Measurements from ENCODE around the gene TSHZ2. TPM values are rescaled to one million over a fixed set of nuclear protein-coding genes. Genes with fewer than 3 reads are reported as not detected.

TSHZ2 gene
- polyA plus RNA-seq, 3 donors, result 1.2 to 47.5 (median 15.8) TPM

- H3K27ac ChIP-seq (ENCODE audit: low read depth, low read length), result no peak overlapping the region
- WGBS, 3 donors, result 49 to 73% (median 71%) methylated on average over 4 of the region's 4 CpGs
Observed at GRCh38 chr20:53133125-53133524, 161.0 kb downstream of the TSHZ2 start.

- WGBS, 3 donors, result 73 to 85% (median 81%) methylated on average over 4 of the region's 4 CpGs
- no peak overlapping the region for H3K27ac ChIP-seq (ENCODE audit: low read depth, low read length)
Observed at GRCh38 chr20:53133628-53134027, 161.5 kb downstream of the TSHZ2 start.

DNA sequence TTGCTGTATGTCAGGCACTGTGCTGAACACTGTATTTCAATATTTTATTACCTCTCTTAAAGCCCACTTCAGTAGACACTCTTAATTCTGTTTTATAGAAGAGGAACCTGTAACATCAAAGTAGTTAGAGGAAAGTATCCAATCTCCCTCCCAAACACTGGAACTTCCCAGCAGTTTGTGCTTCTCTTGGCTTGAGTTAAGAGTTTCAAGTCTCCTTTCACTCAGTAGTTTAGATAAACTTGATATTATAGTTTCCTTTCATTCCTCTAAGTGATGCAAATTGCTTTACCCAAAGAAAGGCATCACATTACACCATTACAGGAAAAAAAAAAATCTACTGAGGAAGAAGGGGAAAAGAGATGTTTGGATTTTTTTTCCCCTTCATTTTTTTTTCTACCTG lies 164.3 kb downstream of the TSHZ2 start:
- no peak overlapping the region for H3K27ac ChIP-seq (ENCODE audit: low read depth, low read length)

DNA sequence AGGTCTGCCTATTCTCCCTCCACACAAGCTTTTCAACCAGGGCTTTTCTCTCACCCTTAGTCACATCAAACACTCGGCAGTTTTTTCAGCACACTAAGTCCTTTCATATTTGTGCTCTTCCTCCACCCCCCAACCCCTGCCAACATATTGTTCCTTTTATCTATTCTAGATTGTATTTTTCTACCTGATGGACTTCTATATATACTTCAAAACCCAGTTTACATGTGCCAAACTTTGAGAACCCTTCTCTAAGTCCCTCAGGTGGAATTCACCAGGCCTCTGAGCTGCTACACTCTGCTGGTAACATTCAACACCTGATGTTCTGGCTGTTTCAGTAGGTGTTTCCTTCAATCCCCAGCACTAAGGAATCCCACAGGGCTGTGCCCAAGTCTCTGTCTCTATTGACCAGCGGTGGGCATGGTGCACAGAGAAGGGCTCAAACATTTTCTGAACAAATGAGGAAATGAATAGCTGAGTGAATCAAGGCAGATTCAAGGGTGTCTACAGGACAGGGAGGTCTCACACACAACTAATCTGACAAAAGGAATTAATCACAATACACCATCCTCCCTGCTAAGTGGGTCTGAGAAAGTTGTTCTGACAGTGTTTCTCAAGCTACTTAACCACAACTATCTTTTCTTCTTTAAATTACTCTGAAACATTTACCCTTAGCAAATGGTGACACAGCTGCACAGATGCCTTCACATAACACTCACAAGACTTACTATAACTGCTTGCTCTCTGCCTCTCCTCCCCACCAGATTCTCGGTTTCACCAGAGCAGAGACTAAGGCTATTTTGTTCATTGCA lies 166.5 kb downstream of the TSHZ2 start:
- no peak overlapping the region for H3K27ac ChIP-seq (ENCODE audit: low read depth, low read length)
- 61 to 92% (median 87%) methylated on average over 3 of the region's 3 CpGs for WGBS, 3 donors

DNA sequence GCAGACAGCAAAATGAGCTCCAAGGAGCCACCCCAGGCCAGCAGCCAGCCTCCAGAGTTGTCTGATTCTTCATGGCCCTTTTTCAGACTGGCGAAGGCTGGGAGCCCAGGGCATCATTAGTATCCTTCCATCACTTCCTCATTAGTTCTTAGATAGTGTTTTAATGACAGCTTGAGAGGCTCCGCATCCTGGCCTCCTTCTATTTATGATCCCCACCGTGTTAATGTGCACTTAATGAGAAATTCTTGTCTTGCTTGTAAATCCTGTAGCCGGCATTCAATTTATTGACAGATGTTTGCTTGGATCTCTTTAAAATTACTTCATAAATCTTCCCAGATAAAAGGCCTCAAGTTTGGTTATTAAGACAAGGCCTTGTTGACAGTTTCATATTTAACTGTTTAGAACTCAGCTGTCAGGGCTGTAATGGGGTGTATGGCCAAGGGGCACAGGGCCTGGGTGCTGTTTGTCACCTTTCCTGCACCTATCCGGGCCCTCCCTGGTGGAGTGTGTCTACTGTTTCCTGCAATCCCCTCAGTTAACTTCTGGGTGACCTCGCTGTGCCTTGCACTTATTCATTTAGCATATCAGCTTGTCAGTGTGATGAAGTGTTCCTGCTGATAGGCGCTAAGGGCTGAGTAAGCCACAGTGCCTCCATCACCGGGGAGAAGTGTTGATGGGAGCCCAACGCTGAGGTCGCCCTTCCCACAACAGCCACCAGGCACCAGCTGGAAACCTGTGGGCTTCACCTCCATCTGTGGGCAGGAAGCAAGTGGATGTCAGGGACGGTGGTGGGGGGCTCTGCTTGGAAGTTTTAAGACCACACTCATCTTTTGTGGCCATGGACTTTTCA lies 169.3 kb downstream of the TSHZ2 start:
- 59 to 70% (median 70%) methylated on average over 11 of the region's 11 CpGs for WGBS, 3 donors
- no peak overlapping the region for H3K27ac ChIP-seq (ENCODE audit: low read depth, low read length)

GRCh38 chr20:53142225-53143127 lies 170.3 kb downstream of the TSHZ2 start:
- 68 to 86% (median 71%) methylated on average over 13 of the region's 13 CpGs for WGBS, 3 donors
- H3K27ac ChIP-seq (ENCODE audit: low read depth, low read length), result no peak overlapping the region

DNA sequence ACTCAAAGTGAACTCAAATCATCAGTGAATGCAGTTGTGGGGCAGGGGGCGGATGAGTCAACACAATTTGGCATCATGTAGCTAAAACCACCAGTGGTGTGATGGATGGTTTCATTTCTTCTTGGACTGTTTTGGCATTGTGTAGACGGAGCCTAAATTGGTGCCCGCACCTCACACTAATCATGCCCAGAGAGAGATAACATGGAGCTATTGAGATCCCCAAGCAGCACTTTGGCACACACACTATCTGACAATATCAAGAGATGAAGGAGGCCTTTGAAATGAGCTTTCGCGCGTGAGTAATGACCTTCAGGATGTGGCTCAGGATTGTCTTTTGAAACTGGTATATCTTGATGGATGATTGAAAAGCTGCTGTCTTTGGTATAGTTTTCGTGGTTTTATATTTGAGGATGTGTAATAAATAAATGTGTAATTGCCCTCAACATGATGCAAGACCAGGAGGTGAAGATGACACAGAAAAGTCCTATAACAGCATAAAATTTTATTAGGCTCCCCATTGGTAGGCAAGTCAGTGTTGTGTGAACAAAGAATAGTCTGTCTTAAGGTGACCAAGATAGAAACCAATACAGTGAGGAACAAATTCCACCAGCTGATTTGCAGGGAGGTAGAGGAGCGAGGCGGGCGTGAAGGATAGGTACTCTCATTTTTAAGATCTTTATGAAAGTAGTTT lies 174.2 kb downstream of the TSHZ2 start:
- 91 to 95% (median 94%) methylated on average over 10 of the region's 10 CpGs for WGBS, 3 donors
- H3K27ac ChIP-seq (ENCODE audit: low read depth, low read length), result no peak overlapping the region

GRCh38 chr20:53148771-53149147 lies 176.6 kb downstream of the TSHZ2 start:
- no peak overlapping the region for H3K27ac ChIP-seq (ENCODE audit: low read depth, low read length)
- 31 to 43% (median 39%) methylated on average over 3 of the region's 3 CpGs for WGBS, 3 donors

GRCh38 chr20:53149148-53149889 lies 177.2 kb downstream of the TSHZ2 start:
- 17 to 57% (median 18%) methylated on average over 7 of the region's 7 CpGs for WGBS, 3 donors
- no peak overlapping the region for H3K27ac ChIP-seq (ENCODE audit: low read depth, low read length)

- WGBS, 3 donors, result 42 to 72% (median 56%) methylated on average over 4 of the region's 4 CpGs
- no peak overlapping the region for H3K27ac ChIP-seq (ENCODE audit: low read depth, low read length)
Observed at GRCh38 chr20:53149890-53150205, 177.7 kb downstream of the TSHZ2 start.

GRCh38 chr20:53150532-53150931 lies 178.4 kb downstream of the TSHZ2 start:
- WGBS, 3 donors, result 86 to 90% (median 89%) methylated on average over 1 of the region's 1 CpG
- H3K27ac ChIP-seq (ENCODE audit: low read depth, low read length), result no peak overlapping the region

DNA sequence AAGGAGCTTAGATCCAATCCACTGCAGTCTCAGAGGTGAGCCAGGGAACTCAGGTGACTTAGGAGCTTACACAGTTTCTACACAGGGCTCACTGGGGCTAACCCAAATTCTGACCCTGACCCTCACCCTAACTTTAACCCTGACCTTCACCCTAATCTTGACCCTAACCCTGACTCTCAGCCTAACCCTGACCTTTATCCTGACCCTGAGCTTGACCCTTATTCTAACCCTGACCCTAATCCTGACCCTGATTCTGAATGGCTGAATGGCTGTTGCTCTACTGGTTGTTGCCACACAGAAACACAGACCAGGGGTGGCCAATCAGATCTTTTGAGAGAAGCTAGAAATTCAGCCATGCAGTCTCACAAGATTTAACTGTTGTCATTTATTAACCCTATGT lies 180.1 kb downstream of the TSHZ2 start:
- no peak overlapping the region for H3K27ac ChIP-seq (ENCODE audit: low read depth, low read length)

DNA sequence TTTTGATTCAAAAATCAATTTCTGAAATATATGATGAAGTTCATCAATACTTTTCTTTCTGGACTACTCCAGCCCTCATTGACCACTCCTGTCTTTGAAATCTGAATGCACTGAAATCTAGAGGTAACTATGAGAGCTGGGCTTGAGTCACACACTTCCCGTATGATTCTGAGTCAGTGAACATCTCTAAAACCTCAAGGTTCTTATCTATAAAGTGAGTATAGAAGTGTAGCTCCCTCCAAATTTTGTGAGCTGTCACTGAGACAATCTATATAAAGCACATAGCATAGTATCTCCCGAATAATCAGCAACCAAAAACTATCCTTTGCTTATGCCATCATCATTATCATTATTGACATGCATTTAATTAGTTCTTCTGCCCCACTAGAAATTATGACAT lies 182.4 kb downstream of the TSHZ2 start:
- no peak overlapping the region for H3K27ac ChIP-seq (ENCODE audit: low read depth, low read length)
- WGBS, 3 donors, result 86 to 88% (median 87%) methylated on average over 2 of the region's 2 CpGs

- WGBS, 3 donors, result 84 to 90% (median 86%) methylated on average over 11 of the region's 11 CpGs
- no peak overlapping the region for H3K27ac ChIP-seq (ENCODE audit: low read depth, low read length)
Observed at GRCh38 chr20:53157443-53158408, 185.6 kb downstream of the TSHZ2 start.

DNA sequence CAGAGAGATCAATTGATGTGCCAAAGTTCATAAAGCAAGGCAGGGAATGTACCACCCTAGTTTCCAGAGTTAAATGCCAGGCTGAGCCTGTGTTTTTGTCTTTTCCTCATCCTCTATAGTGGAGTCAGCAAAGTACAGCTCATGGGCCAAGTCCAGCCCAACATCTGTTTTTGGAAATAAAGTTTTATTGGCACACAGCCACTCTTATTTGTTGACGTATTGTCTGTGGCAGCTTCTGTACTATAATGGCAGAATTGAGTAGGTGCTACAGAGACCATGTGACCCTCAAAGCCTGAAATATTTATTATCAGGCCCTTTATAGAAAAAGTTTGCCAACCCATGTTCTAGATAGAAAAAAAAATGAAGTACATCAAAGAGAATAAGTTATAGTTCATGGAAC lies 187.0 kb downstream of the TSHZ2 start:
- no peak overlapping the region for H3K27ac ChIP-seq (ENCODE audit: low read depth, low read length)
- WGBS, 3 donors, result 48 to 61% (median 60%) methylated on average over 1 of the region's 1 CpG

DNA sequence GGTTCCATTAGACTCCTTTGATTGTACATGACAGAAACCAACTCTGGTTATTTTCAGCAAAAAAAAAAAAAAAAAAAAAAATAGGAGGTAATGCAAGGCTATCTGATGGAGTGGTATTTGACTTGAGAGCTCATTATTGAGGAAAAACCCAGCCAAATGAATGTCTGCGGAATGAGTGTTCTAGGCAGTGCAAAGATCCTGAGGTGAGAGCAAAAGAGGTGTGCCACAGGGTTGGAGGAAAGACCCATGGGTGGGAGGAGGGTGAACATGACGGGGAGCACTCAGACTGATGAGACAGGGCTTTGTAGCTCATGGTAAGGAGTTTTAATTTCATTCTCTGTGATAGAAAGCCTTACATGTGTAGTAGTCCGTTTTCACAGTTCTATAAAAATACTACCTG lies 188.9 kb downstream of the TSHZ2 start:
- WGBS, 3 donors, result 94% methylated on average over 3 of the region's 3 CpGs
- H3K27ac ChIP-seq (ENCODE audit: low read depth, low read length), result no peak overlapping the region

GRCh38 chr20:53161473-53161872 lies 189.3 kb downstream of the TSHZ2 start:
- H3K27ac ChIP-seq (ENCODE audit: low read depth, low read length), result no peak overlapping the region
- WGBS, 3 donors, result 86 to 91% (median 88%) methylated on average over 4 of the region's 4 CpGs

Measured in adipose tissue (tissue), 3 donors.